Stimulated activated CD8-positive, alpha-beta memory T cell treated with anti-CD3 and anti-CD28 coated beads, Interleukin-7, amount 100 ng/mL, for 48 hours (primary cell): ENCODE measurements around the gene DSTN.

Experiments
- DNase-seq, 2 donors: peaks; one replicate each; pipeline ENCODE4 v3.0.0-alpha.2; 2020; ENCODE audit warnings: low read depth in 1 of 2; ENCODE audit errors: extremely low read depth in 1 of 2

Gene DSTN

GRCh38 chr20:17635332-17636244, 65.7 kb downstream of the DSTN start:
- DNase-seq: no peak

DNA sequence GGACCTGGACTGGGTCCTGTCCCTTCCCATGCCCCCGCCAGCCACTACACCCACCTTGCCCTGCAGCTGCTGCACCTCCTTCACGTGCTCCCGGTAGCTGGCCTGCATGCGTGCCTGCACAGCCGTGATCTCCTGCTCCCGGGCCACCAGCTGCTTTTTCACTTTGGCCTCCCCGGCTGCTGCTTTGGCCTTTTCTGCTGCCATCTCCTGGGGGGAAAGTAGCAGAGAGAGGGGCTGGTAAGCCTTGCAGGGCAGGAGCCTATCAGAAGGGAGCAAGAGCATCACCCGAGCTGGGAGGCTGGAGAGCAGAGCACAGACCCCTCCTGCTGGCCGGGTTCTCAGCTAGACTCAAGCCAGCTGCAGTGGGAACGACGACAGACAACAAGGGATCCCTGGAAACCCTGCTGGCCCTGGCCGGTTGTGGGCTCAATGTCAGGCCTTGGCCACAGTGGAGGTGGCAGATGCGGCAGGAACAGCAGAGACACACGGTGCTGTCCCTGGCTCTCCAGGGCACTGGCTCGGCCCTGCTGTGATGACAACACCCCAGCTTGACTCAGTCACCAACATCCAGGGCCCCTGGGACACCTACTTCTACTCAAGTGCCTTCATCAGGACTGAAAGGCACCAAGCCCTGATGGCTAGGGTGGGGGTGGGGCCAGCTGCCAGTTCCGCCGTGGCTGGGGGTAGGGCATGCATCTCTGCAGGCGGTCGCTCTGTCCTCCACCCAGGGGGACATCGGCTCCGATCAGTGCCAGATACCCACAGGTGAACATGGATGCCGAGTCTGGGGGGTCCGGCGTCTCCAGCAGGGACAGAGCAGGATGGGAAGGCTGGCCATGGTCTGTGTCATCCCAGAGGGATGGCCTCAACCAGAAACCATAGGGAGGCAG, 66.9 kb downstream of the DSTN start:
- no peak for DNase-seq

GRCh38 chr20:17637413-17637780, 67.5 kb downstream of the DSTN start:
- no peak for DNase-seq

DNA sequence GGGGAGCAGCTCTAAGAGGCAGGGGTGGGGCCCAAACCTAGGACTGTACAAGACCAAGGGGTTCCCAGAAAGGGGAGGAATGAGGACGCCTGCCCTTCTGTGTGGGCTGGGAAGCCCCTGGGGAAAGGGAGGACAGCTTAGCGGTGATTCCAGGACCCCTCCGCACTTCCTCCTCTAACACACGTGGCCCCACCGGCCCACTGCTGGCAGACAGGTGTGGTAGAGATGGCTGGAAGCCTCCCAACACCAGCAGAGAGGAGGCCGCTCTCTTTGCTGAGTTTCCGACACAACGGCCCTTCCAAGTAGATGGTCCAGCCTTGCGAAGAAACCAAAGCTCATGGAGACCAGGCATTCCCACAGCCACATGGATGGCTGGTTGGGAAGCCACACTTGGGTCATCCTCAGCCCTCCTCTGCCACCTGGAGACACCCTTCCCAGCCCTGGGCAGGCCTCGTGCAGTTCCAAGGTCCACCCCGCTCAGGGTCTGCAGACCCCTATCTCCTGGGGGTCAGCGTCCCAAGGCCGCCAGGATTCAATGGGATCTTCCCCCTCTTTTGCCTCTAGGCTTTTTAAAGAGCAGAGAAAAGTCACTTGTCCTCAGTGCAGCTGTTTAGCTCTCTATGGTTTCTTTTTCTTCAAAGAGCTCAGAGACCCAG, 68.2 kb downstream of the DSTN start:
- no peak for DNase-seq

DNA sequence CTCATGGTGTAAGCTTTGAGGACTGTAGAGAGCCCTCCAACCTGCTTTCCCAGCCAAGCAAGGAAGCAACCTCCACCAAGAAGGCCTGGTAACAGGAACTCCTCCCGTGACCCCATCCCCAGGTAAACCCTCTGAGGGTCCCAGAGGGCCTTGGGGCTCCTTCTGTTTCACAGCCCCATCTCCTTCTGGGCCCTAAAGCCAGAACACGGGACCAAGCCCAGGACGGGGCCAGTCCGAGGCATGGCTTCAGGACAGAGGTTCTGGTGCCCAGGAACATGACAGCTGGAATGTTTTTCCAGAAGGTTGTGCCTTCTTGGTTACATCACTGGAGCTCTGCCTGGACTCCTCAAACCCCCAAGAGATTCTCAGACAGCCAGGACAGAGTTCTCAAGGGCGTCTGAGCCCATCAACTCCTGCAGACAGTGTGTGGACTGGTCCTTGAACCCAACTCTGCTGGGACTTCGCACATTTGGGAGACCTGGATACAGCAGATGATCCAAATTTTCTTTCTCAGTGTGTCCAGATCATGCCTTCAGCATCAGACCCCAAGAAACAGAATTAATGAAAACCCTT, 69.0 kb downstream of the DSTN start:
- DNase-seq: no peak

GRCh38 chr20:17640146-17640874, 70.4 kb downstream of the DSTN start:
- DNase-seq: no peak

- no peak for DNase-seq
Observed at GRCh38 chr20:17640875-17641378, 71.1 kb downstream of the DSTN start.

DNA sequence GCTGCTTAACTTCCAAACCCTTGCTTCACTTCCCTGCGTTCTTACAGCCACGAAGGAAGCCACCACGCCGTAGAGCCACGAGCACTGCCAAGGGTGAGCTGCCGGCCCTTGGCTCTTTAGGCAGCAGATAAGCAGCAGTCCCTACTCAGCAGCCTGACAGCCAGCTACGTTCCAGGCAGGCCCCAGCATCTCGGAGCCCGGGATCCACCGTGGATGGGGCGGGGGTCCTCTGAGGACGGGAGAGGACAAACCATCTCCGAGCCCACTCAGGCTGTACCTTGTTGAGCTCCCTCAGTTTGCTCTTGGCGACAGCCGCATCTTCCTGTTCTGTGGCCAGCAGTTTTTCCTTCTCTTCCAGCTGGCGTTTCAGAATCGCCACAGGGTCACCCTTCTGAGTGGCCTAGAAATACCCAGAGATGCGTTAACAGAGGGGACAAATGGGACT, 71.7 kb downstream of the DSTN start:
- DNase-seq: no peak

DNA sequence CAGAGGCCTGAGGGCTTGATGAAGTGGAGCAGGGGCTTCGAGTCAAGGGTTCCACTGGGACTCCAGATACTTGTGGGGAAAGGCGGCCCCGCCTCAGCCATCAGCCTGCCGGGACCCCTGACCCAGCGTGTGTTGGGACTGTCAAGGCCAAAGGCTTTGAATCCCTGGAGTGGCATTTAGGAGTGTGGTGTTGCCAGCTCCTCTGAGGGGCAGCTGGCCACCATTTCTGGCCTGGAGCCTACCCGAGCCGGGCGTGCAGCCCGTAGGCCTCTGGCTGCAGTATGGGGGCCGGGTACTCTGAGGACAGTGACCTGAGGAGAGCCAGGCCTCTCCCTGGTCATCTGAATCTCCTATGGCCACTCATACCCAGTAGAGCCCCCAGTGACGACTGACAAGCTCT, 72.1 kb downstream of the DSTN start:
- no peak for DNase-seq

DNA sequence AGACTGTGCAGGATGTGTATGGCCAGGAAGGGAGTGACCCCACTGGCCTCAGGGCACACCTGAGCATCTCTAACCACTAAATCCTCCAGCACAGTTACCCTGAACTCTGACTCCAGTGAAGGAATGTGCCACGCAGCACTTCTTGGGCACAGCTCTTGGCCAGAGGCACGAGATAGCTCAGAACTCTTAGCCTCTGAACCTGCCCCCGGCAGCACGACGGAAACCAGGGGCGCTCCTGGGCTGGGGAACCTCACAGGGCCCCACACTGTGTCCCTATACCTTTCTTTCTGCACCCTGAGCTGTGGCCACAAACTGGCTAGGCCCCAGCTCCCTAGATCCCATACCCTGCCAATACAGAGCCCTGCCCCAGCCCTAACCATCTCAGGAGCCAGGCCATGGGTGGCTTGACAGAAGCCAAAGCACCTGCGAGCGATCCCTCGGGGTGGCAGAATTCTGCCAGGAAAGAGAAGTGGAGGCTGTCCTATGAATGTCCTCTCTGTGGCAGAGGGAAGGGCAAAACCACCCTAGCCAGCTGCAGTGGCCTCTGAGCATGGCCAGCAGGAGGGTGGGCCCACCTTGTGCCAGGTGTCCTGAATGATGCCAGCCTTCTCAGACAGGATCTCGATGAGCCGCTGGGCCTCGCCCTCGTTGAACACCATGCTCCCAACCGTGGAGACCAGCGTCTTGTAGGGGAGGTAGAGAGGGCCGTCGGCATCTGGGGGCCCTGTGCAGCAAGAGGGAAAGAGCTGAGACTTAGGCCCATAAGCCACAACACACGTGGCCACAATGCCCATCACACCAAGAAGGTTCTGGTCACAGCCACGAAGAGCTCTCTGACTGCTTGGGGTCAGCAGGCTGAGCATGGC, 72.8 kb downstream of the DSTN start:
- no peak for DNase-seq

- no peak for DNase-seq
Observed at GRCh38 chr20:17643531-17644188, 73.8 kb downstream of the DSTN start.

DNA sequence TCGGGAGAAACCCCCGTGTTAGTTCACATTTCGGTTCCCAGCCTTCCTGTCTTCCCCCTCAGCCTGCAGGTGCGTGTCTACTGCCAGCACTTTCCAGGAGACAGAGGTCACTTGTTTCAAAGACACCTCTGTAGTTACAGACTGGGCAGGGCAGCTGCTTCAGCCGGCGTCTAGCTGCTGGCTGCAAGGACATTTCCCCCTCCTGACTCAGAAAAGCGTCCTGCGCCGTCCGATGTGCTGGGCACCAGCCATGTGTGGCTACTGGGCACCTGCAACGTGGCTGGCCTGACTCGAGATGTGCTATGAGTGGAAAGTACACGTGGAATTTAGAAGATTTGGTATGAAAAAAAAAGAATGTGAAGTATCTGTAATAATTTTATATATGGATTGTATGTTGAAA, 74.6 kb downstream of the DSTN start:
- DNase-seq: no peak

- DNase-seq: no peak
Observed at GRCh38 chr20:17645010-17645409, 75.1 kb downstream of the DSTN start.

GRCh38 chr20:17645546-17646208, 75.8 kb downstream of the DSTN start:
- DNase-seq: no peak

- no peak for DNase-seq
Observed at GRCh38 chr20:17646209-17646960, 76.5 kb downstream of the DSTN start.

- DNase-seq: no peak
Observed at GRCh38 chr20:17646961-17647301, 77.1 kb downstream of the DSTN start.
